Activated CD4-positive, alpha-beta T cell treated with anti-CD3 and anti-CD28 coated beads, Interleukin-2, Interleukin-6, amounts not matched to agents 100 ng/mL and 50 ng/mL, durations not matched to agents 16 hours and 8 hours (primary cell): Measurements from ENCODE around the gene MTMR6.

Experiments
- DNase-seq: peaks from one replicate; pipeline ENCODE4 v3.0.0-alpha.2; 2020

MTMR6 gene

DNA sequence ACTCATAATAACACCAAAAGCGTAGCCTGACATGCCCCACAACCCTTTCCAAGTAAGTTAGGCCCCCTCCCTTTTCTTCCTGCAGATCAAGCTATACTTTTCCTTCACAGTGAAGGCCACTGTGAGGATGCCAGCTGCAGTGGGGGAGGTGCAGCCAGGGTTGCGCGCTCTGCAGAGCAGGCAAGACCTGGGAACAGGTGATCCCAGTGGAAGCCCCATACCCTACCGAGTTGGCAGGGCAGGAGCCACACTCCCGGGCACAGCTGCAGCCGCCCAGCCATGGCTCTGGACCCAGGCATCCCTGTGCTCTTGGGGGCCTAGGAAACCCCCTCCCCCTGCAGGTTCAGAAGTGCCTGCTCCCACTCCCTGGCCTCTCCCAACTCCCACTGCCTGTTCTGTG is 18.7 kb downstream of the MTMR6 start:
- DNase-seq = no peak

DNA sequence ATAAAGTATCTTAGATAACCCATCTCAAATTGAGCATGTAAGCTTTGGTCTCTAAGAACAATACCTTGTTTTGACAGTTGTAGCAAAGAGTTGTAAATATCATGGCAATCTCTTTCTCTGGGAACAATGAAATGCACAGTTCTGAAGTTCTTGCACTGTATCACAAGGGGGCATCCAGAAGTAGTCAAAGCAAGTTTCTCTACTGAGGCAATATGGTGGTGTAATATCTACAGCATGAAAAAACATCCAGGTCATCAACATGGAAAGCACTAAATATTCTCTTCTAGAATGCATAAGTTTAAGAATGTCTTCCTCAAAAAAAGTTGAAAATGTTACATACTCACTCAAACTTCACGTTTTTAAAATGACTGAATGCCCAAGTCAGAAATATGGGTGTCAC is 19.6 kb downstream of the MTMR6 start:
- DNase-seq = no peak

- no peak for DNase-seq
Measured at GRCh38 chr13:25266706-25267105, 20.6 kb downstream of the MTMR6 start.

DNA sequence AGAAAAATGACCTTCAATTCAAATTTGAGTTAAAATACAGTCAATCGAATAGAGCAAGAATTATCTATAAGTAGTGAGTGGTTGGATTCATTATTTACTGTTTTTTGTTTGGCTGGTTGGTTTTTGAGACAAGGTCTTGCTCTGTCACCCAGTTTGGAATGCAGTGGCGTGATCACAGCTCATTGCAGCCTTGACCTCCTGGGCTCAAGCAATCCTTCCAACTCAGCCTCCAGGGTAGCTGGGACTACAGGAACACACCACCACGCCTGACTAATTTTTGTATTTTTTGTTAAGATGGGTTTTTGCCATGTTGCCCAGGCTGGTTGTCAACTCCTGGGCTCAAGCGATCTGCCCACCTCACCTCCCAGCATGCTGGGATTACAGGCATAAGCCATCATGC is 25.0 kb downstream of the MTMR6 start:
- no peak for DNase-seq

DNA sequence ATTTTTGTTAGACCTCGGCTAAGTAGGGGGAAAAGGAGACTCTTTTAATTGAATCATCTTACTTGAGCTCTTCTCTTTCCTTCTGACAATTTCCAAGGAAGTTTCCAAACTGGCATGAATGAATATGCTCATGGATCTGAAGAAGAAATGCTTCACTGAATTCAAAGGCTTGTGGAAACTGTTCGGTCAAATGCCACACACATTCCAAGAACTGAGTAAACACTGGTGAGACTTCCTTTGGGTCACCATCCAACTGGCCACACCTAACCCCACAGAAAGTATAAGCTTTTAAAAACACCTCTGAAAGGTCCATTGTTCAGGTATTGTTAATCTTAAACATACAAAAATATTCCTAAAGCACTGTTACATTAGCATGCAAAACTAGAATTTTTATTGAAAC is 33.6 kb downstream of the MTMR6 start:
- no peak for DNase-seq

- DNase-seq = no peak
Measured at GRCh38 chr13:25252752-25253151, 34.5 kb downstream of the MTMR6 start.

DNA sequence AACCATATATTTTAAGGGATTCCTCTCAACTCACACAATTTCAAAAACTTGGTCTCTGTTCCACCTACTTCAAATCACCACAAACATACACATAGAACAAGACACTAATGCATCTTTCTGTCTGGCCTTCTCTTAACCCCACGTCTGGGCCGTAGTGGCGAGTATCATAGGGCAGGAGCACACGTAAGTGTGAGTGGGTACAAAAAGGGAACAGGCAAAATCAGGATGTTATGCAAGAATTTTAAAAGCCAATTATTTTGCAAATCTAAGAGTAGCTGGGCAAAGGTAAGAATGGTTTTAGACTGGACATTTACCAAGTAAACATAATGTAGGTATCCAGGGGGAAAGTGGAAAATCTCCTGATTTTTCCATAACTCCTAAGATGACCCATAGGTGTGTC is 35.1 kb downstream of the MTMR6 start:
- DNase-seq = no peak

DNA sequence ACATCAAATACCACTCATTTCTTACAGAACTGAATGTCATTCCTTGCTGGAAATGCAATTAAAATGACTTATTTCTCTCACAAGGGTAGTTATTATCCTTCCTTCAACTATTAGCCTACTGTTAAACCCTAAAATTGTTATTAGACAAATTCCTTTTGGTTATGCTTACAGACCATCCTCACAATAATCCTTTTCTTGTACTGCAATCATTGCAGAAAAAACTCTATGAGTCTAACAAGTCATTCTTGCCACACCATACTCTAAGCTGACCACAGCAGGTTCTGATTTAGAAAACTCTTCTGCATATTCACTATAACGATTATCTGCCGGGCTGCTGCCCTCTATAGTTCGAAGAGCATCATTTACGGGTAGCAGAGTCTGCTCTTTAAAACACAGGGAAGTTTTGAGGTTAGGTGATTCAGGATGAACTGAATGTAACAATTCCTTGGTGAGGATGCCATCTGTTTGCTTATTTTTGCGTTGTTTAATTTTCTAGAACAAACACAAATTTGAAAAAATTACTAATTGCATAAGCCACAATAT is 38.2 kb downstream of the MTMR6 start:
- DNase-seq = no peak

GRCh38 chr13:25248071-25248470 is 39.2 kb downstream of the MTMR6 start:
- DNase-seq = no peak

- DNase-seq = no peak
Measured at GRCh38 chr13:25247360-25247759, 39.9 kb downstream of the MTMR6 start.

GRCh38 chr13:25244123-25244522 is 43.2 kb downstream of the MTMR6 start:
- no peak for DNase-seq

DNA sequence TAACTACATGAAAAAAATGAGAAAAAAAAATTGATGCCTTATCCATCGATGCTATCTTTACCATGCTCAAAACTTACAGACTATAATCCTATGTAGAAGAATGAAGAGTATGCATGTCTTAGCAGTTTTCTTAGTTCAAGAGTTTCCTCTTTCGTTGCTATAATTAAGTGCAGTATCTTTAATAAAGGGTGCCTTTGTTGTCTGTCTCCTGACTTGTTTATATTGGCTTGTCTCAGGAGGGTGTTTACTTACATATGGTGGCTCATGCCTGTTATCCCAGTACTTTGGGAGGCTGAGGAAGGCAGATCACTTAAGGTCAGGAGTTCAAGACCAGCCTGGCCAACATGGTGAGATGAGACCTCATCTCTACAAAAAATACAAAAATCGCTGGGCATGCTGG is 44.3 kb downstream of the MTMR6 start:
- no peak for DNase-seq

GRCh38 chr13:25241007-25241406 is 46.3 kb downstream of the MTMR6 start:
- no peak for DNase-seq

GRCh38 chr13:25237083-25237482 is 50.2 kb downstream of the MTMR6 start:
- no peak for DNase-seq

DNA sequence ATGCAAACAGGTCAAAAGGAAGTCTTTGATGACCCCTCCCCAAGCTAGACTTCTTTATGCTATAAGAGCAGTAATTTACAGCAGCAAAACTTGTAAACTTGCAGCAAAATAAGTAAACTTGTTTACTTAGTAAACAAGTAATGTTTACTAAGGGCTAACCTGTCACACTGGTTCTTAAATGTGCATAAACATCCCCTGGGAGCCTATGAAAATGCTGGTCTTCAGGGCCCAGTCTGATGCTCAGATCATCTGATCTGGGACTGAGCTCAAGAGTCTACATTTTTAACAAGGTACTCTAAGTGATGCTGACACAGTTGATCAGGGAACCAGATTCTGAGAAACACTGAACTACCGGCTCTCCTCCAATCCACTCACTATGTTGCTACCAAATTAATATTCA is 53.4 kb downstream of the MTMR6 start:
- DNase-seq = no peak

DNA sequence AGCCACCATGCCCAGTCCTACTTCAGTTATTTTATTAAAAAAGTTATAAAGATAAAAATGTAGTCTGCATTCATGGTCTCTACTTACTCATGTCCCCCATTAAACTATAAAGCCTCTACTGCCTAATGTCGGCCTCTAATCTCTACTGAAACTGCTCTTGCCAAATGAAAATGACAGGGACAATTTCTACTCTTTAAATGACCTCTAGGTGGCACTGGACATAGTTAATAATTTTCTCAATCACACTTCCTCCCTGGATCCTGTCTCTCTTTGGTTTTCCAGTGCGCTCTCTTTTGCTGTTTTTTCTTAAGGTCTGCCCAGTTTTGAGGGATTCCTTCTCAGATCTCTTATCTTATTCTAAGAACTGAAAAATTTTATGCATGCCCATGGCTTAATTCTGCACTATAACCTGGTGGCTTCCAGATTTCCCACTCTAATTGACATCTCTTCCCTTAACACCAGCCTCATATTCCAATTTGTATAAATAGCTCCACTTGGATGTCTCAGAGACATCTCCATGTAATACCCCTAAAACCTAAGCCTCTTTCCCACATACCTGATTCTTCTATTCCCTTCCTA is 54.3 kb downstream of the MTMR6 start:
- peak; percentile 28 for DNase-seq

DNA sequence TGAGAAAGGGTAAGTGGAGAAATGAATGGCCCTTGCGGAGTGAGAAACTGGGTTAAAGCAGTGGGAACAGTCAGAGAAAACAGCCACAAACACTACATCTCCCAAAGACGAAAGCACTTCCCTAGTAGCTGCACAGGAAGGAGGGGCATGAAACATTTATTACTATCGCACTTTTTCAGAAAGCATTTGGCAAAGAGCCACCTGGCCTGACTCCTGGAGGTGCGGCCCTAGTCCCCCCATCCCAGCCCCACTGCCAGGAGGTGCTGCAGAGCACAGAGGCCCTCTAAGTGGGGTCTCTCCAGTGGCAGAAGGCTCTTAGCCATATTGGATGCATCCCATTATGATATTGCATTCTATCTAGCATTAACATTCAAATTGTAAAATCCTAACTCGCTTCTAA is 55.8 kb downstream of the MTMR6 start:
- no peak for DNase-seq

GRCh38 chr13:25227690-25228089 is 59.6 kb downstream of the MTMR6 start:
- DNase-seq = no peak

- no peak for DNase-seq
Measured at GRCh38 chr13:25225970-25226369, 61.3 kb downstream of the MTMR6 start.

- no peak for DNase-seq
Measured at GRCh38 chr13:25224151-25224550, 63.1 kb downstream of the MTMR6 start.

DNA sequence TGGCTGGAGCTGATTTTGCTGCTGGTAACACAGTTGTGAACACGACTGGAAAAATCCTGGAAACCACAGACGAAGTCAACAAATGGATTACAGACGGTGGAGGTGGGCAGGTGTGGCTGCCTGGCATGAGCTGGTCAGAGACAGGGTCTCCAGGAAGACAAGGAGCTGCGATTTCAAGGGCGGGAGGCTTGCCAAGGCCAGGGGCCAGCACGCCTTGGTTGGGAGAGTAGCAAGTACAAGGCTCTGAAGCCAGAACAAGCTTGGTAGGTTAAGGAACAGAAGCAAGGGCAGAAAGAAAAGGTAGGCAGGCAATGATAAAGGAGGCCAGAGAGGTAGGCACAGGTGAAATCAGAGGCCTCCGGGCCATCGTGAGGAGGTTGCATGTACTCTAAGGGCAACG is 64.5 kb downstream of the MTMR6 start:
- no peak for DNase-seq

- no peak for DNase-seq
Measured at GRCh38 chr13:25218019-25218418, 69.3 kb downstream of the MTMR6 start.

DNA sequence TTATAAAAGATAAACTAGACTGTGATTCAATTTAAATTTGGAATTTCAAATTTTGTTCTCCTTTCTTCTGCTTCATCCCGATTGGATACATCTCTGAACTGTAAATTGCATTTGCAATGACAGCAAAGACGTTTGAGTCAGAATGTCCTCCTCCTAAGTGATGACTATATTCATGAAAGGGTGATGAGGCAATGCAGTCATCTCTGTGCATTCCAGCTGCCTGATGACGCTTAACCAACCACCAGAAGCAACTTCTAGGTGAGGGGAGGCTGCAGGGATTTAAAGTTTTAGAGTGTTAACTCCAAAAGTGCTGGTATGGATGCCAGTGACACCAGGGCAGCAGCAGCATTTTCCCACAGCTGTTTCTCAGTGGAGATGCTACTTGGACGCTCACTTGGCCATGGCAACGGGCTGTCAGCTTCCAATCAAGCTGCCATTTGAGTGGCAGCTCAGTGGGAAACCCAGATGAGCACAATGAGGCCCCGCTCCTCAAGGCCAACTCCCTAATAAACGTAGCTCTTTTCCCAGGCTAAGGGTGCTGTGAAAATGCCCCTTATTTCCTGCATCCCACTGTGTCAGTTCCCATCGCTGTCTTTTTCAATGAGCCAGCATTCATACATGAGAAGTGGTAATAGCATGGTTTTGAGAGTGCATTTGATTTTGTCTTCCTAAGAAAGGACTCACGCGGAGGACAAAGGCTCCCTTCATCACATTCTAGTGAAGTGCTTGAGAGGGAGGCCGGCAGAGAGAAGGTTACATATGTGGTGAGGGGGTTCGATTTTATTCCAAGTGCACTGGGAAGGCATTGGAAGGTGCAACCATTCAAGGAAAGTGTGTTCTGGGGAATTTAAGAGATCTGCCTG is 70.0 kb downstream of the MTMR6 start:
- no peak for DNase-seq

GRCh38 chr13:25215253-25215575 is 72.1 kb downstream of the MTMR6 start:
- DNase-seq = no peak
